GM12873 (cell line): ENCODE data around the gene SNX33.

ENCODE experiments used
- TF ChIP-seq, protein P1 (sequence below): IDR thresholded peaks from 2 replicates; pipeline ENCODE4 v1.5.1; 2012; ENCODE audit warnings: low read depth, mild to moderate bottlenecking, moderate library complexity, low read length, control low read depth; ENCODE audit not compliant: insufficient read depth; ENCODE audit errors: missing control alignments

The SNX33 gene

DNA sequence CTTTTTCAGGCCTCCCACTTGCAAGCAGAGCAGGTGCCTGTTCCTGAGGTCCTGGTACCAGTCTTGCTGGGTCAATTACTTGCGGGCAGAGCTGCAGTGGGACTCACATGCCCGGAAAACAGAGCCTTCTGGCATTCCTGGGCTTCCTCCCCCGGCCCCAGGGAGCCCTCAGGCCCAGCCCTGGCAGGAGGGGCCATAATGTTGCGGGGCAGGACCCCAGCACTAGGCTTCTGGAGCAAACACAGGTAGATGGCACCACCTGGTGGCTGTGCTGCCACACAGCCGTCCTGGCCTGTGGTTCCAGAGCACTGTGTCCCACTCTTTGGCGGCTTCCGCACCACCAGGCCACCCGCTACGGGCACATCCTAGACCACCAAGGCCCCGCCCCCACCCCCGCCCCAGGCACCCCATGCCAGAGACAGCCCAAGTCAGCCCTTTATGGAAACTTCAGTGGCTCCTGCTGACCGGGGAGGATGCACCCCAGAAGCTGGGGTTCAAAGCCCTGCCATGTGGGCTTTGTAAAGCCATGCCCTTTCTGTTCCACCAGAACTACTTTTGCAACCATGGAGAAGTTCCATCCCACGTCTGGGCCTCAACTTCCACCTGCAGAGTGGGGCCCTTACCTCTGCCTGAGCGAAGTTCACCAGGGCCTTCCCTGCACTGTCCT lies 36.1 kb downstream of the SNX33 start:
- TF ChIP-seq, protein P1, sequence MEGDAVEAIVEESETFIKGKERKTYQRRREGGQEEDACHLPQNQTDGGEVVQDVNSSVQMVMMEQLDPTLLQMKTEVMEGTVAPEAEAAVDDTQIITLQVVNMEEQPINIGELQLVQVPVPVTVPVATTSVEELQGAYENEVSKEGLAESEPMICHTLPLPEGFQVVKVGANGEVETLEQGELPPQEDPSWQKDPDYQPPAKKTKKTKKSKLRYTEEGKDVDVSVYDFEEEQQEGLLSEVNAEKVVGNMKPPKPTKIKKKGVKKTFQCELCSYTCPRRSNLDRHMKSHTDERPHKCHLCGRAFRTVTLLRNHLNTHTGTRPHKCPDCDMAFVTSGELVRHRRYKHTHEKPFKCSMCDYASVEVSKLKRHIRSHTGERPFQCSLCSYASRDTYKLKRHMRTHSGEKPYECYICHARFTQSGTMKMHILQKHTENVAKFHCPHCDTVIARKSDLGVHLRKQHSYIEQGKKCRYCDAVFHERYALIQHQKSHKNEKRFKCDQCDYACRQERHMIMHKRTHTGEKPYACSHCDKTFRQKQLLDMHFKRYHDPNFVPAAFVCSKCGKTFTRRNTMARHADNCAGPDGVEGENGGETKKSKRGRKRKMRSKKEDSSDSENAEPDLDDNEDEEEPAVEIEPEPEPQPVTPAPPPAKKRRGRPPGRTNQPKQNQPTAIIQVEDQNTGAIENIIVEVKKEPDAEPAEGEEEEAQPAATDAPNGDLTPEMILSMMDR: peak; percentile 90

DNA sequence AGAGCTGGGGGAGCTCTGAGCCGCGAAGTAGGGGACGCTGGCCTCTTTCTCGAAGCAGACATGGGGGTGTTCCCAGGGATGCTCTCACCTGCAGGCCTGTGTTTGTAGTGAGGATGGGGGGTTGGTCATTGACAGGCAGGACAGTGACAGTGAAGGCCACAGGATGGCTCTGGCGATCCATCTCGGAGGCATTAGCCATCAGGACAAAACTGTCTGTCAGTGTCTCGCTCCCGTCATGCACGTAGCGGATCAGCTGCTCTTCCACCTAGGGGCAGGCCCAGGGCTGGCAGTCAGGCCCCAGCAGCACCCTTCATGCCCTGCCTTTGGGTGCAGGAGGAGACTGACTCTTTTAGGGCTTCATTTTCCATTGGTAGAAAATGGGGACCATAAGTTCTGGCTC lies 36.9 kb downstream of the SNX33 start:
- TF ChIP-seq, protein P1: no peak

DNA sequence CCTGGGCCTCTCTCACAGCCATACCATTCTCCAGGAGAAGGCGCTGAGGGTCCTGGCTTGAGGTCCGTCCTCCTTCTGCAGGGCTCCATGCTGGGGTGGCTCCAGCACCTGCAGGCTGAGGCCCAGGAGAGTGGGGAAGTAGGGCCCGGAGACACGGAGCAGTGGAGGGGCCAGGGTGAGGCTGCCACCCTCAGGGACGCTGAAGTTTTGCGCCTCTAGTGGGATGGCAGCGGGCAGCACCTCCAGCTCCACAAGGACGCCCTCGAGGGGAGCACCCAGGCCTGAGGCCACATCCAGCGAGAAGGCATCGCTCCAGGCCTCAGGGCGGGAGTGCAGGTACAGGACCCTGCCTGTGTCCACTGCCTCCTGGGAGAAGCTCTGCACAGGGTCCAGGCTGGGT lies 37.5 kb downstream of the SNX33 start:
- TF ChIP-seq, protein P1: peak; percentile 2

DNA sequence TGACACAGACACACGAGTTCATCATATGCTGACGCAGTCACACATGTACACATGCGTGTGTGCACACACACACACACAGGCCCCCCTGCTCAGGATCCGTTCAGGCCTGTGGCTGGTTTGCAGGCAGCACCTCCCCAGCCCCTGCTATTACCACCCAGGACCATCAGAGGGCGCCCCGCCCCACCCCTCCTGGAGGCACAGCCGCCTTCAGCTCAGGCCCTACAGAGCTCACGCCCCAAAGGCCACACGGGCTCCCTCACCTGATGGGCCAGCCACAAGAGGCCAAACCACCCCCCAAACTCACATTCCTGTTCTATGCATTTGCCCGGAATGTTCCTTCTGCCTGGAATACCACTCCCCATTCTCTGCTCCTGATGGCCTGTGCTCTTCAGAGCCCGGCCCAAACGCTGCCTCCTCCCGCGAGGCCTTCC lies 38.5 kb downstream of the SNX33 start:
- TF ChIP-seq, protein P1: peak; percentile 75

DNA sequence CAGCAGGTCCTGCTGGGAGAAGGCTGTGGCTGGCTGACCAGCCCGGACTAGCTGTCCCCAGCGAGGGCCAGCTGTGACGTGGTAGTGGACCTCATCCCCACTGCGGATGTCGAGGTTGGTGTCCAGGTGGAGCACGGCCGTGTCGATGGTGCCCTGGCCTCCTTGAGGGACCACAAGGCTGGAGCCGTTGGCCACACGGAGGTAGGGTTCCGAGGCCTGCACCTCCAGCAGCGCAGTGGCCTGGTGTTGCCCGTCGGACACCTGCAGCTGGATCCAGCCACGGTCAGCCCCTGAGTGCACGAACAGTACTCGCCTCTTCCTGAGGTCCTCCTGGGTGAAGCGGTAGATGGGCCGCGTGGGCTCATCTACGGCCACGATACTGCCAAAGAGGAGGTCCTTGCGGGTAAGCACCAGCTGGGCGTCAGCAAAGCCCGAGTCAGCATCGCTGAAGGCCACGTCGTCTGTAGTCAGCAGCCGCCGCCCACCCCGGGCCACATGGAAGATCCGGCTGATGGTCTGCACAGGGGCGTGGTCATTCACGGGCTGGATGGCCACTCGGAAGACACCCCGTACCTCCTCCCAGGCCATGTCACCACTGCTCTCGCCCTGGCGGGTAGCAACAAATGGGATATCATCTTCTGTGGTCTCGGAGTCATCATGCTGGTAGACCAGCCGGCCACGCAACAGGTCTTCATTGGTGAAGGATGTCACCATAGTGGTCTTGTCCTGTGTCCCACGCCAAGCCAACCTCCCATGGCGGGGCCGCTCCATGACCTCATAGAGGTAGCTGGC lies 40.0 kb downstream of the SNX33 start:
- TF ChIP-seq, protein P1: no peak

DNA sequence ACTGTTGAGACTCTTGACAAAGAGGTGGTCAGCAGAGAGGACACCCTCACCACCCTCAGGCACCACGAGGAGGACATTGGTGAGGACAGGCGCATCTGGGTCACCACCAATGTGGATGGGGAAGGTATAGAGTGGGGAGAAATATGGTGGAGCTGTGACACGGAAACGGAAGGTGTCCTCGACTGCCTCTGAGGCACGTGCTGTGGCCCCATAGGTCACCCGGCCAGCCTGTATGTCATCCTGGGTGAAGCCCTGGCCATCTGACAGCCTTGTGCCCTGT lies 40.5 kb downstream of the SNX33 start:
- TF ChIP-seq, protein P1: no peak

DNA sequence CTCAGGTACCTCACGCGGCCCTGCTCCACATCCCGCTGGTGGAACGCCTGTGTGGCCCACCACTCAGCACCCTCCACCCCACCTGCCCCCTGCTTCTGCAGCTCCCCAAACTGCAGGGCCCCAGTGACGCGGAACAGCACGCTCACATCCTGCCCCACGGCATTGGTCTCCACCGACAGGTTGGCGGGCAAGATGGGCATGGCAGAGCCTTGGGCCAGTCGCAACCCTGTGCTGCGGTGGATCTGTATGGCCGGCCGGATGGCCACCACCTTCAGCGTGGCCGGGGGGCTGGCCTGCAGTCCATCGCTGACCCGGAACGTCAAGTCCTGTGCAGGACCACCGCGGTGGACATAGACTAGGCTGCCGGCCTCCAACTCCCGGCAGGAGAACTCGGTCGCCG lies 41.1 kb downstream of the SNX33 start:
- TF ChIP-seq, protein P1: no peak
